ENCODE data around the gene MYBPC2.

GRCh38 chr19:50455992-50456391 lies 23.3 kb downstream of the MYBPC2 start:
- TF ChIP-seq CTCF (IDR thresholded peaks at IDR 0.05) (no peak), POLR2AphosphoS5 (IDR thresholded peaks at IDR 0.05) (no peak), EP300 (IDR thresholded peaks at IDR 0.05) (no peak), POLR2A (IDR thresholded peaks at IDR 0.05) (no peak)

Data from sigmoid colon (tissue), 4 donors.